KMS-11 (cell line): ENCODE measurements around the gene ENKD1.
A peak's percentile ranks its signal among the peaks of the same experiment; 100 is the strongest.

ENCODE experiments used
- H2AFZ ChIP-seq: fragments of 200-600 bp; sonication (generic); 2 replicates; pipeline ENCODE4 v1.6.1; 2016; ENCODE audit warnings: antibody characterized with exemption, mixed run types, low read depth
- H3K27ac ChIP-seq: fragments of 200-600 bp; sonication (generic); 2 replicates; pipeline ENCODE4 v1.6.1; 2016; ENCODE audit warnings: mild to moderate bottlenecking, mixed run types
- H3K27me3 ChIP-seq: fragments of 200-600 bp; sonication (generic); 2 replicates; pipeline ENCODE4 v1.6.1; 2017; ENCODE audit warnings: mild to moderate bottlenecking, low read depth, mixed run types, moderate library complexity; ENCODE audit not compliant: insufficient read depth
- H3K36me3 ChIP-seq: fragments of 200-600 bp; sonication (generic); 2 replicates; pipeline ENCODE4 v1.6.1; 2017; ENCODE audit warnings: mild to moderate bottlenecking, mixed run types; ENCODE audit not compliant: insufficient read depth
- H3K4me1 ChIP-seq: fragments of 200-600 bp; sonication (generic); 2 replicates; pipeline ENCODE4 v1.6.1; 2016; ENCODE audit warnings: mild to moderate bottlenecking, low read depth, mixed run types; ENCODE audit not compliant: poor library complexity, severe bottlenecking
- H3K4me2 ChIP-seq: fragments of 200-600 bp; sonication (generic); 2 replicates; pipeline ENCODE4 v1.7.0; 2016; ENCODE audit warnings: mild to moderate bottlenecking, mixed run types
- H3K4me3 ChIP-seq: fragments of 200-600 bp; sonication (generic); IDR thresholded peaks from 2 replicates; pipeline ENCODE4 v1.6.1; 2017; ENCODE audit warnings: low read depth, low read length, mixed read lengths; ENCODE audit not compliant: insufficient read depth
- H3K79me2 ChIP-seq: fragments of 200-600 bp; sonication (generic); 2 replicates; pipeline ENCODE4 v1.6.1; 2016; ENCODE audit warnings: low read depth, mixed run types; ENCODE audit not compliant: insufficient read depth
- H3K9ac ChIP-seq: fragments of 200-600 bp; sonication (generic); 2 replicates; pipeline ENCODE4 v1.6.1; 2016; ENCODE audit warnings: mild to moderate bottlenecking, mixed run types
- H4K20me1 ChIP-seq: fragments of 200-600 bp; sonication (generic); 2 replicates; pipeline ENCODE4 v1.6.1; 2016; ENCODE audit warnings: mild to moderate bottlenecking, mixed run types; ENCODE audit not compliant: insufficient read depth
- TF ChIP-seq, protein P1 (sequence below): fragments of 200-600 bp; sonication (generic); conservative IDR thresholded peaks from 2 replicates; pipeline ENCODE4 v1.6.1; 2017; ENCODE audit warnings: low read depth, mild to moderate bottlenecking, antibody characterized with exemption, low read length, moderate library complexity, mixed read lengths

ENKD1 gene, protein sequence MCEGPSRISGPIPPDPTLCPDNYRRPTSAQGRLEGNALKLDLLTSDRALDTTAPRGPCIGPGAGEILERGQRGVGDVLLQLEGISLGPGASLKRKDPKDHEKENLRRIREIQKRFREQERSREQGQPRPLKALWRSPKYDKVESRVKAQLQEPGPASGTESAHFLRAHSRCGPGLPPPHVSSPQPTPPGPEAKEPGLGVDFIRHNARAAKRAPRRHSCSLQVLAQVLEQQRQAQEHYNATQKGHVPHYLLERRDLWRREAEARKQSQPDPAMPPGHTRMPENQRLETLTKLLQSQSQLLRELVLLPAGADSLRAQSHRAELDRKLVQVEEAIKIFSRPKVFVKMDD

DNA sequence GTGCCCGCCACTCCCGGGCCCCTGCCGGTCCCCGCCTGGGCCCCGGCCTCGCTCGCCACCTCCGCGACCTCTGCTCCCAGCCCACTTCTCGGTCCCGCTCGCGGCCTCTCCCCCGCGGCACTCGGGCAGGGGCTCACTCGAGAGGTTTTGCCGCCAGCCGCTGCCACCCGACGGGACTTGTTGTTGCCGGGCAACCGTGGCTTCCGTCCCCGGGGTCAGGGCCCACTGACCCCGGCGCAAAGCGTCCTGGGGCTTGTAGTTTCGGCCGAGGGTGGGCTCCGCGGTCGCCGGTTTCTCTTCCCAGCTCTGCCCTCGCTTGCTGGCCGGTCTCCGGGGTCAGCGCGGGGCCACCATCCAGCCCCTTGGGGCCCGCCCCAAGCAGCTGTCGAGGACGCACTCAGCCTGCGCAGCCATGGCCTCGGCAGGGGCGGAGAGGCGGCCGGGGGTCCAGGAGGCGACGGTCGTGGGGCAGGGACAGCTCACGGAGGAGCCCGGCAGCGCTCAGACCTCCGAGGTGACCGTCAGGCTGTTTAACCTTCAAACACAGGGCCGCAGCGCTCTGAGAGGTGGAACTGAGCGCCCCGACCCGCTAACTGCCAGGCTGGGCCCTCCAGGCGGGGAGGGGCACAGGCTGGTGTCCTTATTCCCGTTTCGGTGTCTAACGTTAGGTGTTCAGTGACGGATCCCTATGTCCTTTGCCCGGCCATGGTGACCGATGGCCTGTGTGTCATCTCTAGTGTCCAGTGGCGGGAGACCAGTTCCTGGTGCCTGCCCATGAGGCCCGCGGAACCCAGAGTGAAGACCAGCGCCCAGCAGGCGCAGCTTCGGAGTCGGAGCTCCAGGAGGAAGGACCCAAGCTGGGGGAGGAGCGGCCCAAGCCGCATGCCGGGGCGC, at the start of gene ENKD1, which contains the start of gene C16orf86:
Gene ENKD1, minus strand, starts transcription at position 192 of the 894 bp plus-strand sequence. CDS start 308 bp downstream, outside the sequence.
Gene C16orf86, plus strand, starts transcription at position 256 of the 894 bp plus-strand sequence. Its CDS starts 157 bp downstream, at position 413.
- Histone ChIP-seq H4K20me1 (no peaks in the 10 kb centered on the region), H3K4me1 (peaks cover 29% of the 10 kb centered on the region), H3K36me3 (no peaks in the 10 kb centered on the region), H2AFZ (peak within 1 kb of the TSS; percentile 89), H3K27ac (peak within 1 kb of the TSS; percentile 59), H3K9ac (peak within 1 kb of the TSS; percentile 60), H3K27me3 (no peaks in the 10 kb centered on the region), H3K4me3 (no peak within 1 kb of the TSS), H3K4me2 (peak within 1 kb of the TSS; percentile 90), H3K79me2 (no peaks in the 10 kb centered on the region; the same call in 1 of the 2 replicates)
- TF ChIP-seq, protein P1, sequence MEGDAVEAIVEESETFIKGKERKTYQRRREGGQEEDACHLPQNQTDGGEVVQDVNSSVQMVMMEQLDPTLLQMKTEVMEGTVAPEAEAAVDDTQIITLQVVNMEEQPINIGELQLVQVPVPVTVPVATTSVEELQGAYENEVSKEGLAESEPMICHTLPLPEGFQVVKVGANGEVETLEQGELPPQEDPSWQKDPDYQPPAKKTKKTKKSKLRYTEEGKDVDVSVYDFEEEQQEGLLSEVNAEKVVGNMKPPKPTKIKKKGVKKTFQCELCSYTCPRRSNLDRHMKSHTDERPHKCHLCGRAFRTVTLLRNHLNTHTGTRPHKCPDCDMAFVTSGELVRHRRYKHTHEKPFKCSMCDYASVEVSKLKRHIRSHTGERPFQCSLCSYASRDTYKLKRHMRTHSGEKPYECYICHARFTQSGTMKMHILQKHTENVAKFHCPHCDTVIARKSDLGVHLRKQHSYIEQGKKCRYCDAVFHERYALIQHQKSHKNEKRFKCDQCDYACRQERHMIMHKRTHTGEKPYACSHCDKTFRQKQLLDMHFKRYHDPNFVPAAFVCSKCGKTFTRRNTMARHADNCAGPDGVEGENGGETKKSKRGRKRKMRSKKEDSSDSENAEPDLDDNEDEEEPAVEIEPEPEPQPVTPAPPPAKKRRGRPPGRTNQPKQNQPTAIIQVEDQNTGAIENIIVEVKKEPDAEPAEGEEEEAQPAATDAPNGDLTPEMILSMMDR: no peak

- no peak overlapping the region for H3K9ac ChIP-seq
- no peak overlapping the region for H3K27ac ChIP-seq
- H3K4me3 ChIP-seq: no peak overlapping the region
- TF ChIP-seq, protein P1: no peak
- no peaks in the 10 kb centered on the region for H3K27me3 ChIP-seq
- no peaks in the 10 kb centered on the region for H4K20me1 ChIP-seq
- no peak overlapping the region for H3K4me2 ChIP-seq
- peaks cover 15% of the 10 kb centered on the region for H3K4me1 ChIP-seq
- no peak overlapping the region for H2AFZ ChIP-seq
- H3K36me3 ChIP-seq: no peaks in the 10 kb centered on the region
- peaks cover 32% of the 10 kb centered on the region; the same call in 1 of the 2 replicates for H3K79me2 ChIP-seq
Observed at GRCh38 chr16:67716097-67716496, 49.5 kb upstream of the ENKD1 start.

DNA sequence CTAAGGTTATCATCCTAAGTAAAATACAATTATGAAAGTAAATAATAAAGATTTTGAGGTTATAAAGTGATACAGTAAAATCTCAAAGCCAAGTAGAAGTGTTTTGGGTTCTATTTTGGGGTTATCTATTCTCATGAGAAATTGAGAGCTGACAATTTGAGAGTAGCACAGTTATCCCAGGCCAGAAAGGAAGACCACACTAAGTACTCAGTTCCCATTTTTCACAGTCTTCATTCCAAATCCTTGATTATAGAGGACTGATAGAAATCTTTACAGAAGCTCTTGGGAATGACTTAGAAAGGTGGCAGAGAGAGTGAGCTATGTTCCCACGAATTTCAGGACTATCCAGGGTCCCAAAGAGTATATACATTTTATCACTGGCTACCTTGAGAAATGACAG, 48.0 kb upstream of the ENKD1 start:
- H3K27me3 ChIP-seq: no peaks in the 10 kb centered on the region
- H3K4me1 ChIP-seq: peaks cover 11% of the 10 kb centered on the region
- H3K79me2 ChIP-seq: peaks cover 35% of the 10 kb centered on the region; the same call in 1 of the 2 replicates
- no peaks in the 10 kb centered on the region for H4K20me1 ChIP-seq
- TF ChIP-seq, protein P1: no peak
- H3K4me2 ChIP-seq: no peak overlapping the region
- H2AFZ ChIP-seq: no peak overlapping the region
- no peaks in the 10 kb centered on the region for H3K36me3 ChIP-seq
- H3K27ac ChIP-seq: no peak overlapping the region
- H3K4me3 ChIP-seq: no peak overlapping the region
- H3K9ac ChIP-seq: no peak overlapping the region

DNA sequence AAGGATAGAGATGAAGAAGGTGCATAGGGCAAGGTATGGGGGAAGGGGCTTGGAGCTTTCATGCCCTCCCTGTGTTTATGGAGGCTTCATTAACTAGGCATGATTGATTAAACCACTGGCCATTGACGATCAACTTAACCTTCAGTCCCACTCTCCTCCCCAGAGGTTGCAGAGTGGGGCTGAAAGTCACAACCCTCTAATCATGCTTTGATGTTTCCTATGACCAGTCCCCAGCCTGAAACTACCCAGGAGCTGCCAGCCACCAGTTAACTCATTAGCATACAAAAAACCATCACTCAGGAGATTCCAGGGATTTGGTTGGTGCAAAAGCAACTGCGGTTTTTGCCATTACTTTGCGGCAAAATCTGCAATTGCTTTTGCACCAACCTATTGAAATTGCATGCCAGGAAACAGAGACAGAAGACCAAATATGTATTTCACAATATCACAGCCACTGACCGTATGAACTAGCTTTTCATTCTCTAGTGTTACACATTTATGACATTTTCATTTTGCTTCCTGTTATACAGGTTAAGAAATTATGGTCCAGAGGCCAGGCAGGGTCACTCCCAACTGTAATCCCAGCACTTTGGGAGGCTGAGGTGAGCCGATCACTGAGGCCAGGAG, 47.2 kb upstream of the ENKD1 start:
- Histone ChIP-seq H3K27ac (no peak overlapping the region), H3K4me1 (peaks cover 11% of the 10 kb centered on the region), H3K4me2 (no peak overlapping the region), H3K79me2 (peaks cover 35% of the 10 kb centered on the region; the same call in 1 of the 2 replicates), H3K36me3 (no peaks in the 10 kb centered on the region), H2AFZ (no peak overlapping the region), H4K20me1 (no peaks in the 10 kb centered on the region; the same call in 1 of the 2 replicates), H3K27me3 (no peaks in the 10 kb centered on the region), H3K9ac (no peak overlapping the region), H3K4me3 (no peak overlapping the region)
- TF ChIP-seq, protein P1: no peak
